Lung (tissue), 12 donors: ENCODE data around the gene PSMB3. TPM values are rescaled to one million over a fixed set of nuclear protein-coding genes. Genes with fewer than 3 reads are reported as not detected.

Experiments
- ATAC-seq: fragments of 200-7000 bp; cut with Tn5 transposase; one replicate; pipeline ENCODE4 v1.9.1; 2020; ENCODE audit warnings: moderate number of reproducible peaks; ENCODE audit not compliant: insufficient read depth, low FRiP score
- DNase-seq, 3 donors: peaks; one replicate each; pipeline ENCODE4 v3.0.0-alpha.2; 2013 to 2017
- H3K27ac ChIP-seq, 2 donors: one replicate each; pipeline ENCODE4 v1.5.1; 2013; ENCODE audit warnings: mild to moderate bottlenecking in 2 of 2, moderate library complexity in 2 of 2, control low read depth in 1 of 2, inconsistent platforms in 1 of 2, low read depth in 1 of 2, low read length in 1 of 2
- H3K27me3 ChIP-seq, 3 donors: one replicate each; pipeline ENCODE4 v1.5.1; 2013; ENCODE audit warnings: low read length in 2 of 3; ENCODE audit not compliant: control insufficient read depth in 3 of 3, insufficient read depth in 3 of 3
- H3K36me3 ChIP-seq, 4 donors: one replicate each; pipeline ENCODE4 v1.5.1; 2013; ENCODE audit warnings: low read length in 4 of 4, mild to moderate bottlenecking in 1 of 4, moderate library complexity in 1 of 4; ENCODE audit not compliant: control insufficient read depth in 4 of 4, insufficient read depth in 4 of 4
- H3K4me1 ChIP-seq, 5 donors: one replicate each; pipeline ENCODE4 v1.5.1; 2013; ENCODE audit warnings: low read length in 5 of 5, mild to moderate bottlenecking in 2 of 5, moderate library complexity in 1 of 5; ENCODE audit not compliant: control insufficient read depth in 5 of 5, insufficient read depth in 5 of 5
- H3K4me3 ChIP-seq: one replicate; pipeline ENCODE4 v1.5.1; 2013; ENCODE audit warnings: mild to moderate bottlenecking, control low read depth, moderate library complexity
- H3K9ac ChIP-seq, 2 donors: one replicate each; pipeline ENCODE4 v1.5.1; 2013; ENCODE audit warnings: low read length in 2 of 2, control low read depth in 1 of 2; ENCODE audit not compliant: insufficient read depth in 1 of 2
- H3K9me3 ChIP-seq, 4 donors: one replicate each; pipeline ENCODE4 v1.5.1; 2013; ENCODE audit warnings: low read length in 3 of 4, mild to moderate bottlenecking in 1 of 4, moderate library complexity in 1 of 4; ENCODE audit not compliant: control insufficient read depth in 4 of 4, insufficient read depth in 3 of 4
- CTCF ChIP-seq: IDR thresholded peaks from 2 replicates; pipeline ENCODE4 v1.5.1; 2012; ENCODE audit warnings: mild to moderate bottlenecking; ENCODE audit errors: control extremely low read depth, extremely low read depth
- WGBS, 2 donors: extraction: QIAGEN DNeasy Blood & Tissue Kit; methylation state at CpG; one replicate each; pipeline ENCODE4 v1.1.7; 2013; 5-methylcytosine and 5-hydroxymethylcytosine counted together
- polyA plus RNA-seq, 2 donors: library from polyadenylated mRNA; stranded (reverse); fragments of 200-250 nt; gene quantifications; one replicate each; pipeline ENCODE4 v1.2.1, GENCODE V29; 2013
- total RNA-seq, 2 donors: library from RNA; depleted of rRNA in 1 of 2; stranded (reverse); fragments of >200 nt in 1 of 2; gene quantifications; one replicate each; pipeline ENCODE4 v1.2.1, GENCODE V29; 2014 to 2021
- donor health status: control.
- donor health status: control.
- donor health status: Bipolar disorder and iron deficiency.
- donor health status: healthy.
- donor health status: DM: yes; HTN: yes; CAD: no.

Gene PSMB3
- total and polyA plus RNA-seq, 4 donors = 81.3 to 374 (median 234) TPM

- no peak for DNase-seq
- Histone ChIP-seq H3K27me3 (no peaks in the 10 kb centered on the region), H3K9ac (no peak overlapping the region), H3K36me3 (peaks cover 18 to 50% (median 26%) of the 10 kb centered on the region in 4 donors), H3K27ac (no peak overlapping the region), H3K4me3 (no peak overlapping the region), H3K9me3 (no peaks in the 10 kb centered on the region), H3K4me1 (no peaks in the 10 kb centered on the region)
- no peak for TF ChIP-seq CTCF
- 83 to 86% methylated on average over 4 of the region's 4 CpGs for WGBS, 2 donors
- no peak for ATAC-seq
Measured at GRCh38 chr17:38761612-38762011, 9.1 kb downstream of the PSMB3 start.

- no peak overlapping the region for H3K9ac ChIP-seq
- no peak overlapping the region for H3K4me3 ChIP-seq
- no peak for ATAC-seq
- peaks cover 18 to 52% (median 30%) of the 10 kb centered on the region in 4 donors for H3K36me3 ChIP-seq
- 87 to 95% methylated on average over 3 of the region's 3 CpGs for whole genome bisulfite sequencing, 2 donors
- H3K9me3 ChIP-seq = no peaks in the 10 kb centered on the region
- H3K27me3 ChIP-seq = no peaks in the 10 kb centered on the region
- H3K27ac ChIP-seq = no peak overlapping the region
- no peak for DNase-seq
- no peak for TF ChIP-seq CTCF
- H3K4me1 ChIP-seq = no peaks in the 10 kb centered on the region
Measured at GRCh38 chr17:38762231-38762630, 9.7 kb downstream of the PSMB3 start.

GRCh38 chr17:38766341-38766740 lies 13.8 kb downstream of the PSMB3 start:
- Histone ChIP-seq H3K27me3 (no peaks in the 10 kb centered on the region), H3K36me3 (peaks cover 23 to 71% (median 32%) of the 10 kb centered on the region in 4 donors), H3K9ac (no peak overlapping the region), H3K27ac (no peak overlapping the region), H3K4me3 (no peak overlapping the region), H3K4me1 (no peaks in the 10 kb centered on the region), H3K9me3 (no peaks in the 10 kb centered on the region)
- no peak for TF ChIP-seq CTCF
- no peak for DNase-seq
- no peak for ATAC-seq
- WGBS, 2 donors = 92 to 96% methylated on average over 5 of the region's 5 CpGs

- ATAC-seq = peak; percentile 7
Measured at GRCh38 chr17:38768417-38768816, 15.9 kb downstream of the PSMB3 start.

More at GRCh38 chr17:38768417-38768816, 15.9 kb downstream of the PSMB3 start:
- DNase-seq = no peak
- H3K36me3 ChIP-seq = peaks cover 28 to 63% (median 42%) of the 10 kb centered on the region in 4 donors
- H3K27me3 ChIP-seq = no peaks in the 10 kb centered on the region
- no peak overlapping the region for H3K27ac ChIP-seq
- no peak overlapping the region for H3K9ac ChIP-seq
- WGBS, 2 donors = 51 to 81% methylated on average over 6 of the region's 6 CpGs
- no peaks in the 10 kb centered on the region for H3K9me3 ChIP-seq
- TF ChIP-seq CTCF = no peak
- H3K4me1 ChIP-seq = no peaks in the 10 kb centered on the region
- H3K4me3 ChIP-seq = no peak overlapping the region
